ENCODE measurements around the gene PUS3.

Gene PUS3

DNA sequence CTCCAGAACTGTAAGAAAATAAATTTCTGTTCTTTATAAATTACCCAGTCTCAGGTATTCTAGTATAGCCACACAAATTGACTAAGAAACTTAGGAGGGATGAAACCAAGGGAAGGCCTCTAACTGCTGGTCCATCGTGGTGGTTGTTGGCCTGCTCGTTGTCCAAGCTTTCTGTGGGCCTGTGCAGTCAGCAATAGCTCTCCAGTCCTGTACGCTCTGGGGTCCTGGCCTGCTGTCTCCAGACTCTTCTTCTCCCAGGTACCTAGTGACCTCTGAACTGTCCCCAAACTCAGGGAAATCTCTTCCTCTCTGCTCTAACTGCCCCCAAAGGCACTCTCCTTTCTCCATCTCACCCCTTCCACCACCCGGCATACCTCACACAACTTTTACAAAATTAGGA, 37.1 kb upstream of the PUS3 start:
- DNase-seq = no peak

DNA sequence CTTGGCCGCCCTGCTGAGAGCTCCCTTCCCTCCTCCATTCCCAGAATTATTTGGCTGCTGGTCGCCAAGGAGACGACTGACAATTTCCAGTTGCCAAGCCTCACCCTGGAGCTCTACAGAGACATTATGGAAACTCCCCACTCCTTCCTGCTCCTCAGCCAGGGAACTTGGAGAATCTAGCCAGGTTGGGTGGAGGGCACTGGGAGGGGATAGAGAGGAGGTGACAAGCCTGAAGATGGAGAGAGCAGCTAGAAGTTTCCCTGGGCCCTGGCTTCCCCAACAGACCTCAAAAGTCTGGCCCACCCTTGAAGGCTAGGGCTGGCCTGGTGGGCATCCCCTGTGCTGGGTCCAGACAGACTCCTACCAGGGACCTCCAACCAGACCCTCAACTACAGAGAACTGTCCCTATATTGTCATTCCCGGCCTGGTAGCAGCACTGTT, 36.1 kb upstream of the PUS3 start:
- DNase-seq = no peak

GRCh38 chr11:125938418-125938817, 35.4 kb upstream of the PUS3 start:
- no peak for DNase-seq

GRCh38 chr11:125935618-125936199, 32.7 kb upstream of the PUS3 start:
- no peak for DNase-seq

GRCh38 chr11:125935056-125935455, 32.0 kb upstream of the PUS3 start:
- DNase-seq = no peak

DNA sequence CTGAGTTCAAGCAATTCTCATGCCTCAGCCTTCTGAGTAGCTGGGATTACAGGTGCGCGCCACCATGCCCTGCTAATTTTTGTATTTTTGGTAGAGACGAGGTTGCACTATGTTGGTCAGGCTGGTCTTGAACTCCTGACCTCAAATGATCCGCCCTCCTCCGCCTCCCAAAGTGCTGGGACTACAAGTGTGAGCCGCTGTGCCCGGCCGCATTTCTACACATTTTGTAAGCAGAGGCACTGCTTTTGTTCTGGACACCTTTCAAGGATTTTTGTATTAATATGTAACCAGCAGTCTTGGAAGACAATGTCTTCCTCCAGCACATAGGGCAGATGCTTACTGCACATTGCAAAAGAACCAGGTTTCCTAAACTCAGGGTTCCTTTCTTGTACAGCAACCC, 31.5 kb upstream of the PUS3 start:
- DNase-seq = no peak

DNA sequence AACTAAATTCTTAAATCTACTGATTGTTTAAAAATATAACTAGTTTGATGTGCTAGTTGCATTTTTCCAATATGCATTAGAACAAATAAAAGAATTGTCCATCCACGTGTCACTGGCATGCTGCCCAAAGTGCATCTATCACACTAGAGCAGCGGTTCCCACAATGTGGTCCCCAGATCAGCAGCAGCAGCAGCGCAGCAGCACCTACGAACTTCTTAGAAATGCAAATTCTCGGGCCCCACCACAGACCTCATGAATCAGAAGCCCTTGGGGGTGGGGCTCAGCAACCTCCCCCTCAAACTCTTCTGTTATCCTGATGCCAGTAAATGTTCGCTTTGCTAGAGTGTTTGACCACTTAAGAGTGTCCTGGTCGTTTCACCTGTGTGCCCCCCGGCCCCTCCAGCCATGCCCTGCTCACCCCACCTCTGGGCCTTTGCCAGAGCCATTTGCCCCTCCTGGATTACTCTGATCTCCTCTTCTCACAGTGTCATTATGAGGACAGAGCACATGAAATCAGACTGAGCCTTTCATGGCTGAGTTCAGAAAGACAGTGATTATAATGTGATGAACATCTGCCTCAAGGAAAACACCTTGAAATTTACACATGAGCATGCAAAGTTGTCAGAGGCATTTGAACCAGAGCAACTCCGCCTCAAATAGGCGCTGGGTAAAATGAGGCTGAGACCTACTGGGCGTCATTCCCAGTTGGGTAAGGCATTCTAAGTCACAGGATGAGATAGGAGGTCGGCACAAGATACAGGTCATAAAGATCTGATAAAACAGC, 30.2 kb upstream of the PUS3 start:
- DNase-seq = no peak

- no peak for DNase-seq
These were observed 29.3 kb upstream of the PUS3 start for GRCh38 chr11:125932301-125932700.

GRCh38 chr11:125931668-125932067, 28.7 kb upstream of the PUS3 start:
- DNase-seq = no peak

DNA sequence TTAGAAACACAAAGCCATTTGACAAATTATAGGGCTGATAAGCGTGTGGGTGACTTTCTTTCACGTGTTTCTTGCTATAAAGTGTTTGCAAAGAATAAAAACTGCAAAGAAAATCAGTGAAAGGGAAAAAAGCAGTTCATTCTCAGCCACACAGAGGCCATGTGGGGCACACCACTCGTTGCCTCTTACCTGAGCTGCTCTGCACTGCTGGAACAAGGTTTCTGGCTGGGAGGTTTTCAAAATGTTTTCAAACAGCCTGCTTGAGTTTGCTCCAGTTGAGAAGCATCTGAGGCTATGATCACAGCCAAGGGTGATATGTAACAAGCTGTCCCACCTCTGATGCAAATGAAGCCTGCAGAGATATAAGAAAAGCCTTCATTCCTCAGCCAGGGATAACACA, 28.1 kb upstream of the PUS3 start:
- DNase-seq = no peak

GRCh38 chr11:125930076-125930450, 27.1 kb upstream of the PUS3 start:
- no peak for DNase-seq

- DNase-seq = no peak
These were observed 26.6 kb upstream of the PUS3 start for GRCh38 chr11:125929445-125930075.

- no peak for DNase-seq
These were observed 23.7 kb upstream of the PUS3 start for GRCh38 chr11:125926682-125927081.

DNA sequence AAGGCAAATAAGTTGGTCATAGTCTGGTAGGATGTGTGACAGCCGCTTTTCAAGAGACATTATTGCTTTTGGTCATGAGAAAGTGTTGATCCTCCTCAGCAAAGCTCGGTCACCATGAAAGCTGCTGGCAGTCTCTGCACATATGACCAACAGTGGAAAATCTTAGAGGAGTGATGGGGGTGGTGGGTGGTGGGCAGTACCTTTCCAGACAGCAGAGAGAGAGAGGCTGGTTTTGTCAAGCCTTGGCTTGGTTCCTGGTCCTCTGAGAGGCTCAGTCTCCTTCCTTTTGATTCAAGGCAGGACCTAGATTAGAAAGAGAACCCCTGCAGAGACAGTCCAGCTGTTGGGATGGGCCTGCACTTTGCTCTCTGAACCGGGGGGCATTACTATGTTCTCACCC, 22.8 kb upstream of the PUS3 start:
- no peak for DNase-seq

DNA sequence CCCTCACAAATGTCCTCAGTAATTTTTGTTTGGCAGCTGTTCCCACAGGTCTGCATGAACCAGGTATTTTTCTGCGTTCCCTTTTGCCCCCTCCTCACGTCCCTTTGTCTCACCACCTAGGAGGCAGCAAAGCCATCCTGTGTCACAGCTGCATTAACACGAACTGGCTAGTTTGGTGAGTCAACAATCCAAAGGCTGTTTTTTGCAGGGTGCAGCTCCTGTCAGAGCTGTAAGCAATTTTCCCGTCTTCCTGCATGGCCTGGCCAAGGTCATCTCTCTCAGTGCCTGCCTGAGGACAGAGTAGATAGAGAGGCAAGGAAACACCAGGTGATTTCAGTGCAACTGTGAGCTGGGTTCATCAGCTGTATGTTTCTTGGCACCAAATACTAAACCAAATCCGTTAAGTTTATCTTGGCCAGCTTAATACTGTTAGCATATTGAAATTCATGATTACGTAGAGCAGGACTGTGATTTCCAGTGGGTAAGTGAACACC, 22.3 kb upstream of the PUS3 start:
- no peak for DNase-seq

- DNase-seq = no peak
These were observed 21.5 kb upstream of the PUS3 start for GRCh38 chr11:125924384-125925007.

DNA sequence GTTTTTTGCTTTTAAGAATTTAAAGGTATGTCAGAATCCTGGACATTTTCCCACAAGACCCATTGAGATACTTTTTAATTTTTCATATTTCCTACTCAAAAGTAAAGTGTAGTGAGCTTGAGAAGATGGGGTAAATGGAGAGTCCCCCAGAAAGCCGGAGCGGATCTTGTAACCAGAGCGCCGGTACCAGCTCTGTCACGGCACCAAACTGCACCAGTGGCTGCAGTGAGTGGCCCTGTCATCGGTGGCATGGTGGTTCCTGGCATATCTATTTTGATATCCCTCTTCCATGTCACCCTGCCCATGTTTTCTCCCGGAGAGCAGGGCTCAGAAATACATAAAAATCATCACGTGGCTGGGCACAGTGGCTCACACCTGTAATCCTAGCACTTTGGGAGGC, 20.6 kb upstream of the PUS3 start:
- no peak for DNase-seq

GRCh38 chr11:125923012-125923579, 20.1 kb upstream of the PUS3 start:
- DNase-seq = no peak

DNA sequence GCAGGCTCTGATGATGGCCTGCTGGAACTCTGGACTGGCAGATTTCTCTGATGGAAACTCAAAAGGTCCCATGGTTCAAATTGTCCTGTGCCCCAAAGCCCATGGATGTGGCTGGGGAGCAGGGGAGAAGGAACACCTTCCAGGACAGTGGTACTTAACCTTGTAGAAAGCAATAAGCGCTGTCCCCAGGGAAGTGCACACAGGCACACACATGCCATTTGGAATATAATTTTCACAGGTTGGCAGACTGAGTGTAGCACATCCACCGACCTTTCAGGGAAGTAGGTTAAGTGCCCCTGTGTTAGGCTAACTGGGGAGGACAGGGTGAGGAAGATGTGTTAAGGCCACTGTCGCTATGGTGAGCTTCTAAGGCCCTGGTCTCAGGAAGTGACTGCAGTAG, 19.1 kb upstream of the PUS3 start:
- no peak for DNase-seq

DNA sequence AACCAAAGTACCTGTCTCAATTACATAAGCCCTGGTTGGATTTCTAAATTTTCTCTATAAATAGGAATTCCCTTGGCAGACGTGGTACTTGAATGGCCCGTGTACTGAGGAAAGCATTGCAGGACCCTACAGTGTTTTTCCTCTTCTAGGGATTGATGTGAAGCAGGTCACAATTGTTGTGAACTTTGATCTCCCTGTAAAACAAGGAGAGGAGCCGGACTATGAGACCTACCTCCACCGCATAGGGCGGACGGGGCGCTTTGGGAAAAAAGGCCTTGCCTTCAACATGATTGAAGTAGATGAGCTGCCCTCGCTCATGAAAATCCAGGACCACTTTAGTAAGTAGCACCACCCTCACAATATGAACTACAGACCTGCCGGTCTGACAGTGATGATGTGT, 18.0 kb upstream of the PUS3 start:
- no peak for DNase-seq

- DNase-seq = no peak
These were observed 15.3 kb upstream of the PUS3 start for GRCh38 chr11:125918140-125918840.

GRCh38 chr11:125916683-125917347, 13.8 kb upstream of the PUS3 start:
- no peak for DNase-seq

Data from NCI-H187 treated with DMSO at 0.1 percent for 48 hours (cell line).